Middle frontal gyrus (tissue), 1 donor: ENCODE data around the gene GIMAP1.

Source experiments
- DNase-seq: peaks from one replicate; pipeline ENCODE4 v3.0.0-alpha.2; 2015; ENCODE audit warnings: low spot score; ENCODE audit errors: extremely low spot score

Gene GIMAP1

DNA sequence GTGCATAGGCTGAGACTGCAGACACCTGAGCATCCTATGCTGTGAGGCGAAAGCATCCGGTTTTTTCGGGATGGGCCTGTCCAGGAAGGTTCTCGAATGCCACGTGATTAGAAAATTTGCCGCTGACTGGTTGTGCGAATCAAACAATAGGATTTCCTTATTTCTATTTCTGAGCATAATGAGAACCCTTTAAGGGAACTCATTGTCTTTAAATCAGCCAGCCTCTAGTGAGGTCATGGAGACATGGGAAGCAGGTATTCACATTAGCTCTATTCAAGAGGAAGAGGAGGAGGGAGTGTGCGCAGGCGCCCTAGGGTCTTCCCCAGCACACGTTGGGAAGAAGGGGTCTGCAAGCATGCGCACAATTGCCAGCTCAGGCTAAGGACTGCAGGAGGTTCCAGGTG is 5.6 kb downstream of the GIMAP1 start:
- no peak for DNase-seq

DNA sequence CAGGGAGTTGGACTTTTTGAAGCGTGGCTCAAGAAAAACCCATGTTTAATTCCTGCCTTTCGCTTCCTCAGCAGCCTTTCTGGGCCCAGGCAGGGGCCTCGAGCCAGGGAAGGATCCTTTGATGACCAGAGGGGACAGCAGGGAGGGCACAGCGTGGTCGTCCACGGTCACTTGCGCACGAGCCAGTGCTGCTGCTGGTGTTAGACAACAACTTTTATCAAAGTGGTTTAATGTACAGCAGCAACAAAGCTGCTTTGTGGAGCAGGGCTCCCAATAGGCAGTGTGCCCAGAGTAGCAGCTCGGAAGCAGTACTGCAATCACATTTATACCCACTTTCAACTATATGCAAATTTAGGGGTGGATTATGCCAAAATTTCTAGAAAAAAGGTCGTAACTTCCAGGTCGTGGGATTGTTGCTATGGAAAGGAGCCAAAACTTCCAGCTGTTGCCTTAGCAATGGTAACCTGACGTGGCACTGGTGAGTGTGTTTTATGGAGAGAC is 6.1 kb downstream of the GIMAP1 start:
- no peak for DNase-seq

DNA sequence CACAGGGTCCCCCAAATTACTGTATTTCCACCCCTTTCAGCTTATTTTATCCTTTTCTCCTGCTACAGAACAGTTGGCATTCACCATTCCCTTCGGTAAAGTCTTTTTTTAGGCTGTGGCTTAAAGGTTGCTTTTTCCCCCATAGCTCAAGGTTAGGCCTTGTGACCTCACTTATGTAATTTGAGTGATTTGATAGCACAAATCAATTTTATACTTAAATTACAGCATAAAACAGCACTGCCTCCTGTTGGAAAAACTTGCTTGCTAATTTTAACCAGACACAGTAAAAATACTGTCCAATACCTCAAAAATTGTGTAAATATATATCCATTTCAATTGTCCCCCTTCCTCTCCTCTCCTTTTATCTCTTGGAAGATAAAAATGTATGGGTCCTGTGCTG is 7.1 kb downstream of the GIMAP1 start:
- DNase-seq = no peak

DNA sequence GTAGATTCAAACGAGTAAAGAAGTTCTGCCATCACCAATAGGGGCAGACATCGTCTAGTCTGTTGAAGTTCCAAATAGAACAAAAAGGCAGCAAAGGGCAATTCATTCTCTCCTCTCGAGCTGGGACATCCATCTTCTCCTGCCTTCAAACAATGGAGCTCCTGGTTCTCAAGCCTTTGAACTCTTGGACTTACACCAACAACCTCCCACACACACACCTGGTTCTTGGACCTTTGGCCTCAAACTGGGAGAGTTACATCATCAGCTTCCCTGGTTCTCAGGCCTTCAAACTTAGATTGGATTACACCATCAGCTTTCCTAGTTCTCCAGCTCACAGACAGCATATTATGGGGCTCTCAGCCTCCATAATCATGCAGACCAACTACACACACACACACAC is 11.0 kb downstream of the GIMAP1 start:
- no peak for DNase-seq

DNA sequence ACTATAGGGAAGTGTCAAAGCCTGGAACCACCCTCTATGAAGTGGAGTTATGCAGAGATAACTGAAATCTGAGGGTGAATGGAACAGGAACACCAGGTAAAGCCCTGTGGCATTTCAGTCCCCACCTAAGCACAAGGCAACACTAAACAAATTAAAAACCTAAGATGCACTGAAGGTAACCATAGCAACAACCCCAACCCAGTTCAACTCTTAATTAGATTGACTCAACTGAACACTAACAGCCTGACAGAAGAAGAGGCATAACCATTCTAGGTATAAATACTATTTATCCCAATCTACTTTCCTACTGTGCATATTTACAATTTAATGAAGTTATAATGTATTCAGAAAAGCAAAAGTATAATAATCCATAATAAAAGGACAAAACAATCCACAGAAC is 11.6 kb downstream of the GIMAP1 start:
- DNase-seq = no peak

DNA sequence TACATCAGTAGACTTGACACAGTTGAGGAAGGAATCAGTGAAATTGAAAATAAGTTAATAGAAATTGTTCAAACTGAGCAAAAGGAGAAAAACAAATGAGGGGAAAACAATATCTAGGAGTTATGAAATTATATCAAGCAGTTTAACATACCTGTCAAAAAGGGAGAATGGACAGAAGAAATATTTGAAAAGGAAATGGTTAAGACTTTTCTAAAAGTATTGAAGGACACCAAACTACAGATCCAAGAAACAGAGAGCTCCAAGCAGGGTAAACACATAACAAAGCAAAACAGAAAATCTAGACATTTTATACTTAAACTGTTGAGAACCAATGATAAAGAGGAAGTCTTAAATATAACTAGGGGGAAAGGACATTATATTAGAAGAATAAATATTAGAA is 12.2 kb downstream of the GIMAP1 start:
- no peak for DNase-seq

DNA sequence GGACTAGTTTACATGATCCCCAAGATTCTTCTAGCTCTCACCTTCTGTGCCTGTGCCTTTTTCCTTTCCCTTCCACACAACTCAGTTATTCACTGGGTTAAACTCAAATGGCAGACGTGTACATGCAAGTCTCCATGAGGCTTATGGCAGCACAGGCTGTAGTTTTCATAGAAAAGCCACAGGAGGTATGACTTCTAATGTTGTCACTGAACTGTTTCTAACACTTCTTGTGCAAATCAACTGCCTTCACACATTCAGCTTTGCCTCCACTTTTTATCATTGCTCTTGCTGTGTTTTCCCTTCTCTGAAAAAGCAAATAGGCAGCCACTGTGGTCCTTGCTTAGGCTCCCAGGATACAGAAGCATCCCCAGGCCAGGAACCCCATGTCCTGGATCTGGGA is 15.5 kb downstream of the GIMAP1 start:
- DNase-seq = no peak

DNA sequence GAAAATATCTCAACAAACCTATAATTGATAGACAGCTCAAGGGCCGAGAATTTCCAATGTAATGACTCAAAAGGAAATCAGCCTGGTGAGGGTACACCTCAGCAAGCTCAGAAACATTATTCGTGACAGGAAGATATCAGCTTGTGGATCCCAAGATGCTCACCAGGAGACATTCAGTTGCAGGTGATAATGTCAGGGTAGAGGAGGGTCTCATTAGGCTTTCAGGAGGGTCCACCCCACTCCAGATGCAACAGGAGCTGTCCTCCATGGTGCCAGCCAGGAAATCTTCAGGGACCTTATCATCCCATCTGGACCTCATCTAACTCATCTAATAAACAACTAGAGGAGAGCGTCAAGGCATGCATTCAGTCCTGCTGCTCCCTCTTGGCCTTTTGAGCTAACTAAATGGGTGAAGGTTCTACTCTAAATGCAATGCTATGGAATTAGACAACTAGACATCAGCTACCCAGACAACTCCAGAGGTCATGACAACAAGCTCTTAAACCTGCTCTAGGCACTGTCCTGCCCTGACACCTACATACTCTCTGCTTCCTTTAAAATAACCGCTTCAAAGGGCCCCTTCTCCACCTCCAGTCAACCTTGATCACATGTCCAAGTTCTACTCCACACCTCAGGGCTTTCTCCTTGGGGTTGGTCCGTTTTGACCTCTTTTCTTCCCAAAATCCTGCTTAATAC is 16.5 kb downstream of the GIMAP1 start:
- DNase-seq = no peak

GRCh38 chr7:150733482-150734095 is 17.2 kb downstream of the GIMAP1 start:
- no peak for DNase-seq

- no peak for DNase-seq
Observed at GRCh38 chr7:150734254-150734653, 17.8 kb downstream of the GIMAP1 start.

DNA sequence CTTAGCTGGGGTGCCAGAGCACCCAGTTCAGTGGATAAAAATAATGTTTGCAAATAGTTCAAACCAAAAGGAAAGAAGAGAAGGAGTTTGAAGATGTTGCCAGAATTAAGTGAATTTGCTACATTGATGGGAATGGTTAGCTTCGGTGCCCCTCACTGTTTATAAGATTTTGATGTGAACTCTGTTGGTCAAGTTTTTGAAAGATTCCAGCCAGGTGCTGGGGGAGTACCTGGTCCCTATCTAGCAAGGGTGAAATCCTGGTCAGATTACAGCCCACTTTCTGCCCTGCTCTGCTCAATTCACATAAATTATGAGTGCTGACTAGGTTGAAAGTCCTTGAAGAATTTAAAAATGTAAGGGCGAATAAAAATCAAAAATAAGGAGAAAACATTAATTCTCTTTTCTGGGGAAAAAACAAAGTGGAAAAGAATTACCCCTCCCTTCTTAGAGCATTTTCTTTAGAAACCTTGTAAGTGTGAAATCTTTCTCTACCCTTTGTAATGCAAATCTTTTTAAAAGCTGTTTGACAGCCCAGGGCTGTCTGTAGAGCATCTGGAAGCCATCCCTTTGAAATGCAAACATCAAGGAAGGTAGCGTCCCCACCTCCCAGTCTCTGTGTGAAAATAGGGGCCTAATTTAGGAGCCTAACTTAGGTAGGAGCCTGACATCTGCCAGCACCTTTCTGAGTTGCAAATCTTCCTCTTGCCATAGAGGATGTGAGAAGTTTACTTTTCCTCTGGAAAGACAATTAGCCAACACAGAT is 19.4 kb downstream of the GIMAP1 start:
- DNase-seq = no peak

- DNase-seq = no peak
Observed at GRCh38 chr7:150736864-150737263, 20.5 kb downstream of the GIMAP1 start.

GRCh38 chr7:150737265-150738055 is 21.0 kb downstream of the GIMAP1 start, which contains the start of gene GIMAP5:
TSS of gene GIMAP5 (plus strand) at chr7:150737418. CDS start at chr7:150740885, 3,467 bp downstream.
- DNase-seq = no peak

DNA sequence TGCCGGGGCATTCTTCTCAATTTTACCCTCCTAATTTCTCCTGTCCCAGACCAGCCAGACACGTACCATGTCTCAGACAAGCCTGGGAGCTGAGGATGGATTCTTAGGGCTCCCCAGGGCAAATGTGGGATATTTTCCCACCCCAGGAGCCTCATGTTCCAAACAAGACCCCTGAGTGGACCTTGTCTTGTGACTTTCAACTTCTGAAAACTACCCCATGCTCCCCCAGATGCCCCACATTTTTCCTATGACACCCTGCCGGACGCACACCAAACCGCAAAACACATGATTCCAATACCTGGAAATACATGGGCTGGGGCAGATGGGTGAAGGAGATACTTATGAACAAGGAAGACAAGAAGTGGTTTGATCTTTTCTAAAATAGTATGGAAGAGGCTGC is 21.7 kb downstream of the GIMAP1 start:
- no peak for DNase-seq

- DNase-seq = no peak
Observed at GRCh38 chr7:150738591-150739001, 22.2 kb downstream of the GIMAP1 start.

DNA sequence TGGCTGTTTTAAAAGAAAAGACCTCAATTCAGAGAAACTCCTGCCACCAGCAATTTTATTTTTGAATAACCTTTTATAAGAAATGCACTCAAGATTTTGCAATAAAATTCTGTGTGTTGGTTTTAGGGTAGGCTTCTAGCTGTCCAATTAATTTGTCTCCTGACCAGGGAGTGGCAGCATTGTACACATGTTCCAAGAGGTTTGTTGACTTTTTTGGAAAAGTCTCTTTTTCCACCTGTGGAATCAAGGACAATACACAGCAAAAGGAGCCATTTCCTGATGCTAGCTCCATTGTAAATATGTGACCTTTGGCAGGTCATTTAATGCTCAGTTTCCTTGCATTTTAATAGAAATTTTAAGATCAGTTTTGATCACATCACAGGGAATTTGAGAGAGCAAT is 22.6 kb downstream of the GIMAP1 start:
- no peak for DNase-seq

GRCh38 chr7:150740053-150740452 is 23.6 kb downstream of the GIMAP1 start:
- DNase-seq = no peak

- DNase-seq = no peak
Observed at GRCh38 chr7:150742286-150742968, 26.0 kb downstream of the GIMAP1 start.

DNA sequence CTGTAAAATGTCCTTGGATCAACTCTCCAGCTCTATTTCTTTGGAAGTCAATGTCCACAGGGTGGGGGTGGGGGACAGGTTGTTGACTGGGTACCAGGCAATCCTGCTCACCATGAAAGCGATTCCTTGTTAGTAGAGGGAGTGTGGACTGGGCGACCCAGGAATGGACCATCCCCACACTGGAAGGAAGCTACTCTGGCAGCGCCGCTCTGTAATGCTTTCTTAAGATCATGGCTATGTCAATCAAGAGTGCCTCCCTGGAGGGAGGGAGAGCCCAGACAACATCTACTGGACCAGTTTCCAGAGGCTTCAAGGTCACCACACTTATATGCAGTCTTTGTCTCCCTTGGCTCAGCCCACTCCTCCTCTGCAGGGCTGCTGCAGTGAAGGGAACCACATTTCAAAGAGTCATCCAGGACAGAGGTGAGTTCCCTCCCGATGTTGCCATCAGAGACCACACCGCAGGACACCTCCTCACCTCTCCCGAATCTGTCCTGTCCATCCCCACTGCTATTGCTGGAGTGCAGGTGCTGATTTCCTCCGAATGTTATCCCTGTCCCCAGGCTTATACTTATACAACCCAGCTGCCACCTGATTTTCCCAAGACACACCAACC is 27.7 kb downstream of the GIMAP1 start:
- DNase-seq = no peak

DNA sequence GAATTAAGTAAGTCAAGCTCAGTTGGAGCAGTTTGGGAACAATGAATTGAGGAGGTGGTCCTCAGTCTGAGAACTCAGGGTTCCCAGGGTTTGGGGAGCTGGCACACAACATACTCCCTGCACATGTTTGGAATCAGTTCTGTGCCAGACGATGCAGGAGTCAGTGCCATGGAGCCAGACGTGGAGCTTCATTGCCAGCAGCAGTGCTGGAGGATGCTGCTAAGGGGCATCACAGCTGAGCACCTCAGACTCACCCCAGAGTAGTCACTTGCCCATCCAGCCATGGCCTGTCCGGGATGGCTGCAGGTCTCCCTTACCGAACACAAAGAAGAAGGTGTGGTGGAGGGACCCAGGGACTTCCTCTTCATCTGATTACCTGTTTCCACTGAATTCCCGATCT is 28.7 kb downstream of the GIMAP1 start:
- DNase-seq = no peak
